ENCODE results near the gene PCDHB14.
"Not testable (repeated sequence)": the region's sequence is repeated elsewhere in the genome, so short reads cannot be mapped to it uniquely, and the experiment has no call there.

PCDHB14 gene

GRCh38 chr5:141223112-141223783, at the start of gene PCDHB14:
TSS of gene PCDHB14 (plus strand) at chr5:141223343. CDS start at chr5:141223506, 163 bp downstream.
- no peak for DNase-seq

- not testable (repeated sequence) for DNase-seq
Observed at GRCh38 chr5:141174291-141175104, 48.6 kb upstream of the PCDHB14 start.

- no peak for DNase-seq
Observed at GRCh38 chr5:141175933-141176332, 47.2 kb upstream of the PCDHB14 start.

- DNase-seq, result not testable (repeated sequence)
Observed at GRCh38 chr5:141177577-141178191, 45.5 kb upstream of the PCDHB14 start, which contains the start of gene PCDHB8. TSS of gene PCDHB8 (plus strand) at chr5:141177790. CDS start at chr5:141178035, 245 bp downstream.

GRCh38 chr5:141179371-141179770, 43.8 kb upstream of the PCDHB14 start:
- DNase-seq, result not testable (repeated sequence)

GRCh38 chr5:141179876-141180275, 43.3 kb upstream of the PCDHB14 start:
- not testable (repeated sequence) for DNase-seq

- DNase-seq, result no peak
Observed at GRCh38 chr5:141180313-141180712, 42.8 kb upstream of the PCDHB14 start.

GRCh38 chr5:141182248-141182647, 40.9 kb upstream of the PCDHB14 start, which contains the start of gene PCDHB16:
TSS of gene PCDHB16 (plus strand) at chr5:141182387. CDS start at chr5:141182560, 173 bp downstream.
- DNase-seq, result no peak

GRCh38 chr5:141184117-141184855, 38.9 kb upstream of the PCDHB14 start:
- DNase-seq, result not testable (repeated sequence)

- DNase-seq, result no peak
Observed at GRCh38 chr5:141186897-141187512, 36.1 kb upstream of the PCDHB14 start, which contains the start of gene PCDHB9. TSS of gene PCDHB9 (plus strand) at chr5:141187161. CDS start at chr5:141187319, 158 bp downstream.

- not testable (repeated sequence) for DNase-seq
Observed at GRCh38 chr5:141188682-141189081, 34.5 kb upstream of the PCDHB14 start.

GRCh38 chr5:141189131-141189530, 34.0 kb upstream of the PCDHB14 start:
- not testable (repeated sequence) for DNase-seq

GRCh38 chr5:141192110-141192725, 30.9 kb upstream of the PCDHB14 start, which contains the start of gene PCDHB10:
TSS of gene PCDHB10 (plus strand) at chr5:141192353. CDS start at chr5:141192553, 200 bp downstream.
- no peak for DNase-seq

- not testable (repeated sequence) for DNase-seq
Observed at GRCh38 chr5:141194332-141194731, 28.8 kb upstream of the PCDHB14 start.

GRCh38 chr5:141196363-141196762, 26.8 kb upstream of the PCDHB14 start:
- no peak for DNase-seq

GRCh38 chr5:141199359-141200235, 23.5 kb upstream of the PCDHB14 start, which contains the start of gene PCDHB11:
TSS of gene PCDHB11 (plus strand) at chr5:141199627. CDS start at chr5:141199775, 148 bp downstream.
- no peak for DNase-seq

GRCh38 chr5:141201126-141201525, 22.0 kb upstream of the PCDHB14 start:
- not testable (repeated sequence) for DNase-seq

- not testable (repeated sequence) for DNase-seq
Observed at GRCh38 chr5:141201646-141202045, 21.5 kb upstream of the PCDHB14 start.

GRCh38 chr5:141208478-141208877, 14.7 kb upstream of the PCDHB14 start, which contains the start of gene PCDHB12:
TSS of gene PCDHB12 (plus strand) at chr5:141208719. CDS start at chr5:141208908, 189 bp downstream.
- no peak for DNase-seq

- not testable (repeated sequence) for DNase-seq
Observed at GRCh38 chr5:141210281-141210680, 12.9 kb upstream of the PCDHB14 start.

Measured in activated T-cell treated with anti-CD3 and anti-CD28 coated beads for 4 hours (primary cell).